Left ventricle myocardium superior (tissue), 1 donor: ENCODE results near the gene PRKACB. TPM values are rescaled to one million over a fixed set of nuclear protein-coding genes. Genes with fewer than 3 reads are reported as not detected.

Source experiments
- total RNA-seq: library from RNA; stranded (reverse); fragmentation: NEBNext Ultra II Directional; extraction: Animal tissue kit (Norgen Biotek cat#: 25700); gene quantifications from one replicate; pipeline ENCODE4 v1.2.1, GENCODE V29; 2021
- donor health status: DM: no; HTN: yes; CAD: no; lungs with severe emphysema.

Gene PRKACB
- total RNA-seq, 1 donor from 2014 or later, result 35.2 TPM

Other genes with a start within 250 kb of the PRKACB start
- 3.3 TPM for gene TTLL7, start 145.1 kb upstream of the PRKACB start, total RNA-seq
- gene SAMD13, start 157.4 kb downstream of the PRKACB start, total RNA-seq, result 1.7 TPM